NCI-H2196 (cell line): ENCODE data around the gene CCDC174.
"Not testable (repeated sequence)": the region's sequence is repeated elsewhere in the genome, so short reads cannot be mapped to it uniquely, and the experiment has no call there.

Experiments
- DNase-seq: peaks from one replicate; lab custom pipeline; 2025; ENCODE audit not compliant: unreplicated experiment; lab: John Stamatoyannopoulos, UW

The CCDC174 gene

DNA sequence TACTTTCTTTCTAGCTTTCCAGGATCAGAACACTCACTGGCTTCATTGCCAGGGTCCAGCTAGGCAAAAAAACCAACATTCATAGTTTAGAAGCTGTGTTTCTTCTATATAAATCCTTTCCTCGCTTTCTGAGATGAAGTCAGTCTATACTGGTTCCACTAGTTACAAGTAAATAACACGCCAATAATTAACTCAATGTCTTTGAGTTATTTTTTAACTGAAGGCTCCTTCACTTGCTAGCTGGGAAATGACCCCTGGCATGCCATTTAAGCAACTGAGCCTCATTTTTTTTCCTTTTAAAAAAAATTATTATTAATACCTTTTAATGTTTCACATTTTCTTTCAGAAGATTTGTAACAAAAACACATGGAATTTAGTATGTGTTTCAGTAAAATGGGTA is 2.1 kb upstream of the CCDC174 start:
- no peak for DNase-seq

DNA sequence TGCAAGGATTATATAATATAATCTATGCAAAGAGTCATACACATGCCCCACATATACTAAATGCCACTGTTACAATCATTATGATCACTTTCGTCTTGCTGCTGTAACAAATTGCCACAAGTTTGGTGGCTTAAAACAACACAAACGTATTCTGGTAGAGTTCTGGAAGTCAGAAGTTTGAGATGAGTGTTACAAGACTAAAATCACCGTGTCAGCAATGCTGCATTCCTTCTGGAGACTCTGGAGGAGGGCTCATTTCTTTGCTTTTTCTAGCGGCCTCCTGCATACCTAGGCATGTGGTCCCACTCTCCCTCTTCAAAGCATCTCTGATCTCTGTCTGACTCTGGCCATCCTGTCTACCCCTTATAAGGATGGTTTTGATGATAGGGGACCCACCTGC is 1.4 kb upstream of the CCDC174 start:
- DNase-seq, result no peak

DNA sequence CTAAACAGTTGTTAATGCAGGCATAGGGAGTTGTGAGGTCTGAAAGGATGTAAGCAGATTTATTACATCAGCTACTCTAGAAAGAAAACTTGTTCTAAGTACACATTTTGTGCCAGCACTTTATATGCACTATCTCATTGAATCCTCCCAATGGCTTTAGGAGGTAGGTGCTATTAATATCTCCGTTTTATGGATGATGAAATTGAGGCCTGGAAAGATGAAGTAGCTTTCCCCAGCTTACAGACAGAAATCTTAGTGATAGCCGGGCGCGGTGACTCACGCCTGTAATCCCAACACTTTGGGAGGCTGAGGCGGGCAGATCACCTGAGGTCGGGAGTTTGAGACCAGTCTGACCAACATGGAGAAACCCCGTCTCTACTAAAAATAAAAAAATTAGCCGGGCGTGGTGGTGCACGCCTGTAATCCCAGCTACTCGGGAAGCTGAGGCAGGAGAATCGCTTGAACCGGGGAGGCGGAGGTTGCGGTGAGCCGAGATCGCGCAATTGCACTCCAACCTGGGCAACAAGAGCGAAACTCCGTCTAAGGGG is 872 bp downstream of the CCDC174 start:
- DNase-seq, result not testable (repeated sequence)

DNA sequence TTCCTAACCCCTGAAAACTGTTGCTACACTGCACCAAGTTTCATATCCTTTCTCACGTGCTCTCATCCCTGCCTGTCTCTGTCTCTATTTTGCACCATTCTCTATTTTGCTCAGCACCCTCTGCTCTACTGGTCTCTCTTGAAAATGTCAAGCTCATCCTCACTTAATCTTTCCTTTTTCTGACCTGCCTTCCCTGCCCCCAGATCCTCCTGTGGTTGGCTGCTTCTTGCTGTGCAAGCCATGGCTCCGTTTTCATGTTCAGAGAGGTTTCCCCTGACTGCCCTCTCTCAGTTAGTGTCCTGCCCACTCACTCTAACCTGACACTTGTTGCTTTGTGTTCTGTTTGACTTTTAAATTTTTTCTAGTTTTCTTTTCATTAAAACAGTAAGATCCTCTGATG is 6.0 kb downstream of the CCDC174 start:
- no peak for DNase-seq

DNA sequence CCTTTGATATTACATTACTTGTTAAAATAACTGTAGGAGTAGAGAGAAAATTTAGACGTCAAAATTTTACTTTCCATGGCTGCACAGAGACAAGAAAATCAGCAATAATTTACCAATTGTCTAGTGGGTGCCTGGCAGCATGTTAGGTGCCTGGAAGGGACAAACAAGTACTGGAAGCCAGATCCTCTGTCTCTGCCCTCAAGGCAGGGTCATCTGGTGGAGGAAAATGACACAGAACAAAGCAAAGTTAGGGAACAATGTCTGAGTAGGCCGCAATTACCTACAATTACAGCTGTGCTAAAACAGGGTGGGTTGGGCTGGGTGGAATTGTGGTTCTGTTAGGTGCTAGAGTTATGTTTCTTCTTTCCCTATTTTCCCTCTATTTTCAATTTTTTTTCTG is 7.4 kb downstream of the CCDC174 start:
- DNase-seq, result no peak

DNA sequence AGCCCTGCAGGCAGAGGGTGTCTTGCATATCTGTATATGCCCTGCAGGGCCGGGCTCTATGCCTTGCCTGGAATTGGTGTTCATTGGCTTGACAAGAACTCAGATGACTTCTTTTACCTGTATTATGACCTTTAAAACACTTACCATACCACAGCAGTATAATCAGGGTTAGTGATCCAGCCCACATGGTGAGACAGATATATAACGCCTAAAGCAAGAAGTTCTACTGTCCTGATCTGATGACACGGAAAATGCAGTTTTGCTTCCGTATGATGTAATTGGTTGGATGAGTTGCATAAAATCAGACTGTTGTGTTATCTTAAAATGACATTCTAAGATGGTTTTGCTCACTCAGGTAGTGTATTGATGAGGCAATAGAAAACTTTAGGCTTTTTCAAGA is 9.4 kb downstream of the CCDC174 start:
- DNase-seq, result no peak

DNA sequence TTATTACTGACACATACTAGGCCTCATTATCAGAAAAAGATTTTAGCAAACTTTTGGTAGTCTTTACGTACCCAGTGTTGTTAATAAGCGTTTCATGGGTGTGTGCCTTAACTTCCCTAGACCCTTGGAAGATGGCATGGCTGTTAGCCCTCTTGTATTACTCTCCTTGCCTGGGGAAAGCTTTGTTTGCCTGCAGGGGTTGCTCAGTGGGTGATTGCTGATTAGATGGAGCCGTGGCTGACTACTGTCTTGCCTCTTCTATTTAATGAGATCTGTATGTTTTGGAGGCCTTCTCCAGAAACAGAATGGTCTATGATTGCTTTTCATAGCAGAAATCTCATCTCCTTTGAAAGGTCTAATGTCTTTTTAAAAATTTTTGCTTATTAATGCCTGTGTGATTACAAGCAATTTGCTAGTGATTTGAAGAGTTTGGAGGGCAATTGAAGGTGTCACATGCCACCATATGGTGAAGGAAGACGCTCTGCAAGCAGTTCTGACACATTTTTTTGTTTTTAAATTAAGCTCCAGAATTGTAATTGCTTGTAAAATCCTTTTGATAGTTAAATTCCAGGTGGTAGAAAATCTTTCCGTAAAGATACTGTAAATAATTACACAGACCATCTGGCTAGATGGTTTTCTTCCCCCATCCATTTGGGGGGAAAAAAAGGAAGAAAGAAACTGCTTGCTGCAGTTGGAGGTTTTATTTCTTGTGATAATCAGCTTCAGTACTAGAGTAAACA is 12.0 kb downstream of the CCDC174 start:
- DNase-seq, result no peak

DNA sequence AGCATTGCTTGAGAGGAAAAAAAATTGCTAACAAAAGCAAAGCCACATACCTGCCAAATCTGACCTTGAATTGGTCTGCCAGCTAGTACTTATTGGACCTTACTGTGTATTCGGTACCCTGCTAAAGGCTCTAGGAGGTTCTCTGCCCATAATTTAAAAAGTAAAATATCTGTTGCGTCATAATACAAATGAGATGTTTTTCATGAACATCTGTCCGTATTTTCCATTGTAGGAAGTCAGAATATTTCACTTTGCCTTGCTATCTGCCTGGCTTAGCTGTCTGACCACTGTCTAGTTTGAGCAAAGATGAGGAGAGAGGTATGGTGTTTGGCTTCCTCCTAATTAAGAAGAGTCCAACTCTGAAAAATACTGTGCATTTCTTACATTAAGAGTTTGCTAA is 12.6 kb downstream of the CCDC174 start:
- DNase-seq, result no peak

DNA sequence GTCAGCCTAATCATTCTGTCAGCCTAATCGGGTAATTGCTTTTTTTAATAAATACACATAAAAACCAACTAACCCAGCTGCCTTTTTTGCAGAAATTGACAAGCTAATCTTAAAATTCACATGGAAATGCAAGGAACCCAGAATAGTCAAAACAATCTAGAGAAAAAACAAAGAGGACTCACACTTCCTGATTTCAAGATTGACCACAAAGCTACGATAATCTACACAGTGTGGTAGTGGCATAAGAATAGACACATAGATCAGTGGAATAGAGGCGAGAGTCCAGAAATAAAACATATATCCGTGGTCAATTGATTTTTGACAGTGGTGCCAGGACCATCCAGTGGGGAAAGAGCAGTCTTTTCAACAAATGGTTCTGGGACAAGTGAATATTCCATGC is 21.0 kb downstream of the CCDC174 start:
- DNase-seq, result no peak

DNA sequence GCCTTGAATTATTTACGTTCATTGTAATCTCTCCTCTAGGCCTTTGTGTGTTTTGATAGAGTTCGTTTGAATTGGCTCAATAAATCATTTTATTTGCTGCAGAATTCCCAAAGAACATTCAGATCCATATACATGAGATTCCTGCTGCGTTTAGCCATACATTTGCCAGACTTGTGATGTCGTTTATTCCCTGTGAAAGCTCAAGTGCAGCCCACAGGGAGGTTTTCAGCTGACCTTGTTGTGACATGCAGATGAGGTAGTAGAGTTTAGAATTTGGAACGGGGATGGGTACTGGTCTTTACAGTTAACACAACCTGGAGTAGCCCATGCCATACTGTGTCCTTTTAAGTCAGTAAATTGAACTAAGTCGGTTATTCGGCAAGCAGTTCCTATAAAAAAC is 23.3 kb downstream of the CCDC174 start, which contains the start of gene C3orf20:
Gene C3orf20, plus strand, starts transcription at position 301 of the 400 bp plus-strand sequence. CDS start 7,573 bp downstream, outside the sequence.
- DNase-seq, result no peak

DNA sequence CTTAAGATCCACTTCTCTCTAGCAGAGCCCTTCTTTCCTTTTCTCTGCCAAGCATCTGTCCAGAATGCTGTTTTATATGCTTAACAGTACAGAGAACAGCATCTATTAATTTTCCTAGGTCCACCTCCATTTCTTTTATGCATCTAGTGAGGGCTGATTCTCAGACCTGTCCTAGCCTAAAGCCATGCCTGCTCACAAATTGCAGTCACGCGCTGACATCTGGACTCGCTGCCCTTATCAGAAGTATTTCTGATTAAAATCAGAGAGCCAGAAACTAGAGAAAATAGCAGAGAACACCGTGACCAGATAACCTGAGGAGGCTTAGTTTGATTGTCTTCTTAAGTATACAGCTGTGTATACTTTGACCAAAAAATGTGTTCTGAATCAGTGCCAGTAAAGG is 25.3 kb downstream of the CCDC174 start:
- no peak for DNase-seq

DNA sequence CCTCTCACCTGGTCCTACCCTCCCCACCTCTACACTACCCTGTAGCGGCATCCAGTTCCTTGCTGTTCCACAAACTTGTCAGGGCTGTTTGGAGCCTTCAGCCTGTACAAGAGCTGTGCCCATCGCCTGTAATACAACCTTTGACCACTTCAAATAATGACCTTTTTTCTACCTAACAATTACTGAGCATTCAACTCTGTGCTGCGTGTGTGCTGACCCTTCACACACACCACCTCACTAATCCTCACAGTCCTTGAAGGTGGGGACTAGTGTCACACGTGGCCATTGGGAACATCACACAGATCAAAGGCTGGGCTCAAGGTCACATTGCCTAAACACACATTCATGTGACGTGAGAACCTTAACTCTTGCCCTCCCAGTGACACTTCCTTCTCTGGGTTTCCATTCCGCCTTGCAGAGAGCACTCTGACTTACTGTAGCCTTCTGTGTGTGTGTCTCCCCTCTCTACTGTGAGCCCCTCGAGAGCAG is 26.5 kb downstream of the CCDC174 start:
- no peak for DNase-seq

DNA sequence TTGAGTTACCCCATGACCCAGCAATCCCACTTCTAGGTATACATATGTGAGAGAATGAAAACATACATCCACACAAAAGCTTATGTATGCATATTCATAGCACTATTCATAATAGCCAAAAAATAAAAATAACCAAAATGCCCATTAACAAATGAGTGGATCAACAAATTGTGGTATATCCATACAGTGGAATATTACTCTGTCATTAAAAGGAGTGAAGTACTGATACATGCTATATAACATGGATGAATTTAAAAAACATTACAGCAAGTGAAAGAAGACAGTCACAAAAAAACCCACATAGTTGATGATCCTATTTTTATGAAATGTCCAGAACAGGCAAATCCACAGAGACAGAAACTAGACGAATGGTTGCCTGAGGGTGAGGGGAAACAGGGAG is 28.6 kb downstream of the CCDC174 start:
- DNase-seq, result no peak

DNA sequence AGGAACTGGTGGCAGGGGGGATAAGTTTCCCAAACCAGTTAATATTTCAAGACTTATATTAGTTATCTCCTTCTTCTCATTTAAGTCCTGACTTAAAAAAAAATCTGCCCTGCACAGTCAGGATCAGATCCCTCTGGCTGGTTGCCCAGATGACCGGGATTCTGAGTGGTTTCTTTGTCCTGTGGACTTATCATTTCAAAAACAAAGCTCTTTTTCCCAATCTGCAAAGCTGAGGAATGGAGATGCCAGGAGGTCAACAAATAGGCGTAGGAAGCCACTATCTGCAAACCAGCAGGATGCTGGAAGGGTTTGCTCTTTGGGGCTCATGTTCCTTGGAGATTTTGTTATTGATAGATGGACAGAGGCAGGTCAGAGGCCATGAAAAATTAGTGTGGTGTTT is 29.2 kb downstream of the CCDC174 start:
- peak; percentile 30 for DNase-seq

DNA sequence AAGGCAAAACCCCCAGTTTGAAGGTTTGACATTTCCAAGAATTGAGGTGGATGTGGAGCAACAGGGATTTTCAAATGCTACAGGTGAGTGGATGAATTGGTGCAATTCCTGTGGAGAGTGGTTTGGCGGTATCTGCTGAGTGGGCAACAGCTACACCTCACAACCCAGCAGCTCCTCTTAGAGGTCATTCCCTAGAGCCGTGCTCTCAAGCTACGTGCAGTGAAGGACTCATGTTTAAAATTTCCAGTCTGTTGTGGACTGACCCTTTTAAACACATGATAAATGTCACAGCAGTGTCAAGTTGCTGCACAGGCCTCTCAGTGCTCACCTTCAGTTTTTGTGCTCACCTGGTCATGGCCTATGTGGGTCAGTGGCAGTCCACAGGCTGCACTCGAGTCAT is 32.9 kb downstream of the CCDC174 start:
- no peak for DNase-seq

DNA sequence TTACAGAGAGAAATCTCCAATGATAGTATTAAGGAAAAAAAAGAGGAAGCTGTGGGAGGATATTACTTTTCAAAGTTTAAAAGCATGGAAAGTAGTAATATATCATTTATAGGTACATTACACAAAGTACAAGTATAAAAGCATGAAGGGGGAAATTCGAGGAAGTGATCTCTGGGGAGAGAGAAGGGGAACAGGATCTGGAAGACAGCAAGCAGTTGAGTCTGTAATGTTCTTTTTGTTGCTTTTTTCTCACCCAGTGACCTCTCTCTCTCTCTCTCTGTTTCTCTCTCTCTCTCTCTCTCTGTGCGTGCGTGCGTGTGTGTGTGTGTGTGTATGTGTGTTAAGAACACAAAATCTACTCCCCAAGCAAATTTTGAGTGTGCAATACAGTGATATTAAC is 33.6 kb downstream of the CCDC174 start:
- DNase-seq, result no peak

DNA sequence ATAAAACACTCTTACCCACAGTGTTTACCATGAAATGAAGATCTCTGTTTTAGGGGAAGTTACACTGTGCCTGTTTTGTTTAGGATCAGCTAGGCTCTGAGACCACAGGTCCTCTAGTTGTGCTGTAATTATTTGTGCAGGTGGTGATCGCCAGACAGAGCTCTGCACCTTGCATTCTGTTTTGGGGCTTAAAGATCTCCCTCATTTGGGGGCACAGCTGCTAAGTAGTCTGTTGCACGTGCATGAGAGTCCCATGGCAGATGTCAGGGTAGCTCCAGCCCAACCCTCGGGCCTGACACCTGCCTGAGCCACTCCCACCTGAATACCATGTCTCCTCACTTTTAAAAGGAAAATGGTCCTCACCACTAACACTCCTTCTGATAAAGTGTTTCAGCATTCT is 35.8 kb downstream of the CCDC174 start:
- no peak for DNase-seq

DNA sequence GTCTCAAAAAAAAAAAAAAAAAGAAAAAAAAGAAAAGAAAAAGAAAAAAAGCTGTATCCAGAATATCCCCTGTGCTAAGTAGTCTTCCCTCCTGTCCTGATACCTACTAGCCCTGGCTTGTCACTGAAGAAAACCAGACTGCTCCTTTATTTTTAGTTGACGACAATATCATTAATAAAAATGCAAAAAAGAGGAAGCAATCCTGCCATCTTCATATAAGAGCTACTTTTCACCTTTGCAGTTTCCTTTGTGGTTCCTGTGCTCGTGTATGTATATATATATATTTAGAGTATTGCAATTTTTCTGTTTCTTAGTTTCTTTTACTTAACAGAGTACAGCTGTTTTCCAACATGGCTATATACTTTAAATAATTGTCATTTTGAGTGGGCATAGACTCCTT is 37.0 kb downstream of the CCDC174 start:
- DNase-seq, result no peak

DNA sequence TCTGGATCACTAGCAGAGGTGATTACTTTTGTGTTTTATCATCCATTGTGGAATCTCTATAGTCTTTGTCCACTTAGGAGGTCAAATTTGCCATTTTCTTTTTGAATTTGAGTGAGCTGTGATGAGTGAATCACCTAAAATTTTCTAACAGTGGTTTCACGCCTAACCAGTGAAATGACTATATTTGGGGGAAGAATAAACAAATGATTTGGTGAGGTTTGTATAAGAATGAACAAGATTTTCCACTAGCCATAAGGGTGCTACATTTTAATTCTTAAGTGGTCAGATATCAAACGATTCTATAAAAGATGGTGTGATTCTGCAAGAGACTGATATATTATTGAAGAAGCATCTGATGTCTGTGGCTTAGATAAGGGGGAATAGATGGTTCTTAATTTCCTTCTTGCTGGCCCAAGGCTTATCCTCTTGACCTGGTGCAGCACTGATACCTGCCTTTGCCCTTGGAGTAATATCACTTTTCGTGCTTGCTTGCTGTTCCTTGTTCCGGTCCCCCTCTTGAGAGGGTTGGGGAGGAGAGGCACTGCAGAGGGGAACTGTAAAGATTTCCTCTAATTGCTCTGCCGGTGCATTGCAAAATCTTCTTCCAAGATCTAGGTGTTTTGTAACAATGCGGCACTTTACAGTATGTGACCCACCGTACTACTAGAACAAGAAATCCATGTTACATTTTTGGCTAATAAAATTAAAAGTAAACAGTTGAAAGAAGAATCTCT is 37.9 kb downstream of the CCDC174 start:
- no peak for DNase-seq

DNA sequence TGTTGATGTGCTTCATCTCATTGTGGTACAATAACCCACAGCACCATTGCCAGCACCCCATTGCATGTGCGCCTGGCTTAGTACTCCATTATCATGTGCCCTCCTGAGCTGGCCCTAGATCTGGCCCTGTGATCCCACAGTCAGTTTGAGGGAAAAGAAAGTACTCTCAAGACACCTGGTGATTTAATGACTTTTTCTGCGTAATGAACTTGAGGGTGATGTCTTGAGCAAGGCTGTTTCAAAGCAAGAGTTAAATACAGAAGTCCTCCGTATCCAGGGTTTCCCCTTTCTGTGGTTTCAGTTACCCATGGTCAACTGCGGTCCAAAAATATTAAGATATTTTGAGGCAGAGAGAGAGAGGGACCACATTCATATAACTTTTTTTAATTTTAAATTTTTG is 39.7 kb downstream of the CCDC174 start:
- no peak for DNase-seq

DNA sequence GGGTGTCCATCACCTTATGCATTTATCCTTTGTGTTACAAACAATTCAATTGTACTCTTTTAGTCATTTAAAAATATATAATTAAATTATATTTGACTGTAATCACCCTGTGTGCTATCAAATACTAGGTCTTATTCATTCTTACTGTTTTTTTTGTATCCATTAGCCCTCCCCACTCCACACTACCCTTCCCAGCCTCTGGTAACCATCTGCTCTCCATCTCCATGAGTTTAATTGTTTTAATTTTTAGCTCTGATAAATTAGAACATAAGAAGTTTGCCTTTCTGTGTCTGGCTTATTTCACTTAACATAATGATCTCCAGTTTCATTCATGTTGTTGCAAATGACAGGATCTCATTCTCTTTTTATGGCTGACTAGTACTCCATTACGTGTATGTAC is 40.2 kb downstream of the CCDC174 start:
- DNase-seq, result no peak

DNA sequence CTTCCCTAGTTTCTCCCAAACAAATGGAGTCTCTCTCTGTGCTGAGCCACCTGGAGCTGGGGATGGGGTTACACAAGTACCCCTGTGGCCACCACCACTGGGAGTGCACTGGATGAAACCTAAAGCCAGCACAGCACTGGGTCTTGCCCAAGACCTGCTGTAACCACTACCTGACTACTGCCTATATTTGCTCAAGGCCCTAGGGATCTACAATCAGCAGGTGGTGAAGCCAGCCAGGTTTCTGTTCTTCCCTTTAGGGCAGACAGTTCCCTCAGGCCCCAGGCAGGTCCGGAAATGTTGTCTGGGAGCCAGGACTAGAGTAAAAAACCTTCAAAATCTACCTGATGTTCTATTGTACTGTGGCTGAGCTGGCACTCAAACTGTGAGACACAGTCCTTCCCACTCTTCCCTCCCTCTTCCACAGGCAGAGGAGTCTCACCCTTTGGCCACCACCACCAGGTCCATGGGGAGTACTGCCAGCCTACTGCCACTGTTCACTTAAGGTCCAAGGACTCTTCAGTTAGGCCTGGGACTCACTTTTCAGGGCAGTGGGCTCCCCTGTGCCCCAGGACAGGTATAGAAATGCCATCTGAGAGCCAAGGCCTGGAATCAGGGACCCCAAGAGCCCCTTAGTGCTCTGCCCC is 47.2 kb downstream of the CCDC174 start:
- peak; percentile 3 for DNase-seq
